MCF 10A (cell line): ENCODE data around the gene PODXL2. TPM values are rescaled to one million over a fixed set of nuclear protein-coding genes. Genes with fewer than 3 reads are reported as not detected.
A peak's percentile ranks its signal among the peaks of the same experiment; 100 is the strongest.

Source experiments
- BruUV-seq: library from RNA; stranded (reverse); fragments of 400-500 nt; replicated peaks from 2 replicates; lab custom pipeline; 2021; lab: Mats Ljungman, UMichigan
- CTCF ChIA-PET: fragments of 300-600 bp; sonication (Branson Sonifier 250); formaldehyde crosslinking; extraction: SDS; loops from one replicate; lab custom pipeline; 2021; ENCODE audit warnings: antibody characterized with exemption, inconsistent platforms; lab: Yijun Ruan, JAX
- POLR2A ChIA-PET: fragments of 300-600, 350-650 bp; sonication (Branson Sonifier 250); formaldehyde crosslinking; extraction: SDS; loops from one replicate; lab custom pipeline; 2020; ENCODE audit warnings: antibody characterized with exemption, inconsistent platforms; lab: Yijun Ruan, JAX
- DNase-seq: peaks from one replicate; pipeline ENCODE4 v3.0.0-alpha.2; 2018; ENCODE audit not compliant: unreplicated experiment
- H3K27ac Mint-ChIP-seq: one replicate; pipeline ENCODE4 v1.8.0; 2022; ENCODE audit warnings: mild to moderate bottlenecking, low read depth, mixed read lengths; ENCODE audit not compliant: unreplicated experiment
- H3K27me3 Mint-ChIP-seq: one replicate; pipeline ENCODE4 v1.8.0; 2022; ENCODE audit warnings: mixed read lengths; ENCODE audit not compliant: insufficient read depth, unreplicated experiment
- H3K36me3 Mint-ChIP-seq: one replicate; pipeline ENCODE4 v1.8.0; 2022; ENCODE audit warnings: mild to moderate bottlenecking, moderate library complexity, mixed read lengths; ENCODE audit not compliant: insufficient read depth, unreplicated experiment
- H3K4me1 Mint-ChIP-seq: one replicate; pipeline ENCODE4 v1.8.0; 2022; ENCODE audit warnings: mixed read lengths; ENCODE audit not compliant: insufficient read depth, unreplicated experiment
- H3K4me3 Mint-ChIP-seq: one replicate; pipeline ENCODE4 v1.8.0; 2022; ENCODE audit warnings: mild to moderate bottlenecking, moderate library complexity, mixed read lengths; ENCODE audit not compliant: unreplicated experiment
- H3K9me3 Mint-ChIP-seq: one replicate; pipeline ENCODE4 v1.8.0; 2022; ENCODE audit warnings: mixed read lengths; ENCODE audit not compliant: unreplicated experiment
- intact Hi-C: fragments of 100-400 bp; cut with micrococcal nuclease; formaldehyde crosslinking; loops from 2 replicates; pipeline ENCODE4 v1.14.1; 2022
- total RNA-seq: library from RNA; stranded (reverse); gene quantifications from 2 replicates; pipeline ENCODE4 v1.2.3, GENCODE V29; 2022
- TF ChIP-seq, protein P1 (sequence below): fragments of 200-600 bp; IDR thresholded peaks from one replicate; pipeline ENCODE4 v1.8.0; 2022; ENCODE audit warnings: antibody characterized with exemption, mild to moderate bottlenecking; ENCODE audit not compliant: unreplicated experiment

Gene PODXL2
- total RNA-seq, 1 experiment from 2014 or later: 10.1 TPM

DNA sequence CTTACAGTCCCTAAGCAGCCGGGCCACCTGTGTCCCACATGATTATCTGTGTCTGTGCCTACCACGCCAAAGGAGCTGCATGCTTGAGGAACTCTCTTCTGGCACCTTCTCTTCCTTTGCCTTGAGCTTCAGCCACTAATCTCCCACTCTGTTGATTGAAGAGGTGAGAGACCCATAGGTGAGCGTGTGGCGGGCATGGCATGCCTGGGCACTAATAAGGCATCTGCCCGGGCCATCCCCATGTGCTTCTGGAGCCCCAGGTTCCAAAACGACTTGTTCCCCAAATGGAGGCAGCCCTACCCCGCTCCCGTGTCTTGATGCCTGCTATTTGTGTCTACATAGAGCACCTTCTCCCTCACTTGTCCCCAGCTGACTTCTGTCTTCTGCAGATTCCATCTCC, 17.7 kb upstream of the PODXL2 start:
- intact Hi-C loops: no loop called here
- H3K9me3 Mint-ChIP-seq: no peaks in the 10 kb centered on the region
- no TSS peak for BruUV-seq
- TF ChIP-seq, protein P1, sequence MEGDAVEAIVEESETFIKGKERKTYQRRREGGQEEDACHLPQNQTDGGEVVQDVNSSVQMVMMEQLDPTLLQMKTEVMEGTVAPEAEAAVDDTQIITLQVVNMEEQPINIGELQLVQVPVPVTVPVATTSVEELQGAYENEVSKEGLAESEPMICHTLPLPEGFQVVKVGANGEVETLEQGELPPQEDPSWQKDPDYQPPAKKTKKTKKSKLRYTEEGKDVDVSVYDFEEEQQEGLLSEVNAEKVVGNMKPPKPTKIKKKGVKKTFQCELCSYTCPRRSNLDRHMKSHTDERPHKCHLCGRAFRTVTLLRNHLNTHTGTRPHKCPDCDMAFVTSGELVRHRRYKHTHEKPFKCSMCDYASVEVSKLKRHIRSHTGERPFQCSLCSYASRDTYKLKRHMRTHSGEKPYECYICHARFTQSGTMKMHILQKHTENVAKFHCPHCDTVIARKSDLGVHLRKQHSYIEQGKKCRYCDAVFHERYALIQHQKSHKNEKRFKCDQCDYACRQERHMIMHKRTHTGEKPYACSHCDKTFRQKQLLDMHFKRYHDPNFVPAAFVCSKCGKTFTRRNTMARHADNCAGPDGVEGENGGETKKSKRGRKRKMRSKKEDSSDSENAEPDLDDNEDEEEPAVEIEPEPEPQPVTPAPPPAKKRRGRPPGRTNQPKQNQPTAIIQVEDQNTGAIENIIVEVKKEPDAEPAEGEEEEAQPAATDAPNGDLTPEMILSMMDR: no peak
- no peak overlapping the region for H3K27ac Mint-ChIP-seq
- H3K4me1 Mint-ChIP-seq: peaks cover 10% of the 10 kb centered on the region
- DNase-seq: no peak
- ChIA-PET POLR2A (interaction anchor here (0.6 kb wide), 1 partner anchor 13 kb away, joined by 3 read pairs; the partner anchor contains the start of gene MCM2), CTCF (interaction anchor here (0.5 to 0.6 kb wide), 2 partner anchors 40 to 915 kb away, joined by 3 read pairs; no protein-coding TSS in a partner anchor)
- no peaks in the 10 kb centered on the region for H3K27me3 Mint-ChIP-seq
- no peak overlapping the region for H3K4me3 Mint-ChIP-seq
- H3K36me3 Mint-ChIP-seq: peaks cover 47% of the 10 kb centered on the region

DNA sequence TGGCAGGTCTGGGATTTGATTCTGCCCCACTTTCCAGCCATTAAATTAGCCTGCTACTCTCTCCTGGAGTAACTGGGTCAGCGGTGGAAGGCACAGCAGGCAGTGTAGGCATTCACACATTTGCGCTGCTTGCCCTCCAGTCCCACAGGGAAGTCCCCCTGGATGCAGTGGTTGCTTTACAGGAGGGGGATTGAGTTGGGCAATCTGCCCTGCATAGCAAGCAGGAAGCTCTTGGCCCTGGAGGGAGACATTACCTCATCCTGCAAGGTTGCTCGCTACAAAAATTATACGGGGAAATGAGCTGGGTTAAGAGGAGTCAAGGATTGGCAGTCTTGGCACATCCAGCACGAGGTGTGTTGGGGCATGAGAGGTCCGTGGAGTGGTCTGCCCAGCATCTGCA, 16.0 kb upstream of the PODXL2 start:
- intact Hi-C loops: no loop called here
- Mint-ChIP-seq H3K4me3 (no peak overlapping the region), H3K36me3 (peaks cover 39% of the 10 kb centered on the region), H3K9me3 (no peaks in the 10 kb centered on the region), H3K4me1 (peaks cover 12% of the 10 kb centered on the region), H3K27me3 (no peaks in the 10 kb centered on the region), H3K27ac (peak overlapping the region; percentile 49)
- BruUV-seq: no TSS peak
- ChIA-PET CTCF (interaction anchor here (0.9 kb wide), 1 partner anchor 14 kb away, joined by 3 read pairs; no protein-coding TSS in a partner anchor), POLR2A (no interaction called here)
- TF ChIP-seq, protein P1: no peak
- DNase-seq: no peak

DNA sequence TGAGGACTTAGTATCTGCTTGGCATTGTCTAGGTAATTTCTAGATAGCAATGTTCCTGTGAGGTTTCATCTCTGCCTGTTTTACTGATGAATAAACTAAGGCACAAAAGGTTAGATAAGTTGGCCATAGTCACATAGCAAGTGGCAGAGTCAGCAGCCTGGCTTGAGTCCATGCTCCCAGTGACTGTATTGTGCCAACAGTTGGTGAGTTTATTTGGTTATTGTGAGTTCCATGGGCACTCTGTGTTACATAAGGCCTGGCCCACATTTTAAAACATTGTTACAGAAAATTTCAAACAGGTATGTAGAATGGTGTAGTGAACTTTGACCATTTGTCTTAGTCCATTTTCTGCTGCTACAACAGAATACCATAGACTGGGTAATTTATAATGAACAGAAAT, 15.6 kb upstream of the PODXL2 start:
- POLR2A ChIA-PET: no interaction called here
- peaks cover 39% of the 10 kb centered on the region for H3K36me3 Mint-ChIP-seq
- intact Hi-C loops: no loop called here

DNA sequence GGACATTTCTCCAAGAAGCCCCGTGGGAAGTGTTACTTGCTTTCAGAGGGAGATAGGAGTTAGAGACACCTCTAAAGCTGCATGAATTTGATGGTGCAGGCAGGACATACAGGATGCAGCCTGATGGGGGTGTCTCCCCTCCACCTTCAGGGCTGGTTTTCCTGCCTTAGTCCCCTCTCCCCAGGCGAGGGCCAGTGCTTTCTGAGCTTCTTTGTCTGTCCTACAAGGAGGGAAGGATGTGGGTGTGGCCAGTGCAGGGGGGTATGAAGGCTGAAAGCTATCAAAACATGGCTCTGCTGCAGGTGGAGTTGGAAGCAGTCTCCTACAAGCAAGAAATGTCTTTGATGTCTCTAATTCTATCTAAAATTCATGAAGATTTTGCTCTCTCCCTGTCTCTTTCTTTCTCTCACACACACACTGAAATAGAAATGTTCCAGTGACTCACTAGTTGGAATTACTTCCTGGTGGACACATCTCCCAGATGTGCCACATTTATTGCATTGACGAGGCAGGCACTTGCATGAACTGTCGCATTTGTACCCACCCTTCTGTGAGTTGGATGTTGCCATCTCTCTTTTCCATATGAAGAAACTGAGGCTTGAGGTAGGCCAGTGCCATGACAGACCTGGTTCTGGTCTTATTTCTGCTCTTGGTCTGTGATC, 13.9 kb upstream of the PODXL2 start:
- Mint-ChIP-seq H3K4me1 (peaks cover 12% of the 10 kb centered on the region), H3K27ac (peak overlapping the region; percentile 6), H3K9me3 (no peaks in the 10 kb centered on the region), H3K36me3 (peaks cover 30% of the 10 kb centered on the region), H3K4me3 (no peak overlapping the region), H3K27me3 (no peaks in the 10 kb centered on the region)
- TF ChIP-seq, protein P1: no peak
- BruUV-seq: no TSS peak
- intact Hi-C loops: no loop called here
- POLR2A ChIA-PET: no interaction called here
- CTCF ChIA-PET: no interaction called here
- no peak for DNase-seq

More for the DNA sequence above, 15.6 kb upstream of the PODXL2 start:
- Mint-ChIP-seq H3K27ac (peak overlapping the region; percentile 49), H3K9me3 (no peaks in the 10 kb centered on the region), H3K4me1 (peaks cover 12% of the 10 kb centered on the region), H3K27me3 (no peaks in the 10 kb centered on the region), H3K4me3 (no peak overlapping the region)
- DNase-seq: no peak
- TF ChIP-seq, protein P1: no peak
- no TSS peak for BruUV-seq
- CTCF ChIA-PET: no interaction called here
